Thyroid gland (tissue), 4 donors: ENCODE data around the gene UGT8.

Experiments
- POLR2A ChIP-seq, 2 donors: fragments of 450-650 bp; IDR thresholded peaks; one replicate each; pipeline ENCODE4 v1.6.1; 2017; ENCODE audit warnings: antibody characterized with exemption in 2 of 2, mild to moderate bottlenecking in 2 of 2, moderate library complexity in 1 of 2
- TF ChIP-seq, protein P1 (sequence below), 6 experiments: fragments of 200-600 bp in 3 of 6; fragments of 450-650 bp in 3 of 6; sonication (generic) in 3 of 6; IDR thresholded peaks; one replicate each; pipeline ENCODE4 v1.5.1; 2016 to 2019; ENCODE audit warnings: antibody characterized with exemption in 6 of 6, mild to moderate bottlenecking in 2 of 6, inconsistent platforms in 1 of 6, moderate library complexity in 1 of 6

GRCh38 chr4:114654592-114654991 lies 56.0 kb downstream of the UGT8 start:
- TF ChIP-seq, protein P1, sequence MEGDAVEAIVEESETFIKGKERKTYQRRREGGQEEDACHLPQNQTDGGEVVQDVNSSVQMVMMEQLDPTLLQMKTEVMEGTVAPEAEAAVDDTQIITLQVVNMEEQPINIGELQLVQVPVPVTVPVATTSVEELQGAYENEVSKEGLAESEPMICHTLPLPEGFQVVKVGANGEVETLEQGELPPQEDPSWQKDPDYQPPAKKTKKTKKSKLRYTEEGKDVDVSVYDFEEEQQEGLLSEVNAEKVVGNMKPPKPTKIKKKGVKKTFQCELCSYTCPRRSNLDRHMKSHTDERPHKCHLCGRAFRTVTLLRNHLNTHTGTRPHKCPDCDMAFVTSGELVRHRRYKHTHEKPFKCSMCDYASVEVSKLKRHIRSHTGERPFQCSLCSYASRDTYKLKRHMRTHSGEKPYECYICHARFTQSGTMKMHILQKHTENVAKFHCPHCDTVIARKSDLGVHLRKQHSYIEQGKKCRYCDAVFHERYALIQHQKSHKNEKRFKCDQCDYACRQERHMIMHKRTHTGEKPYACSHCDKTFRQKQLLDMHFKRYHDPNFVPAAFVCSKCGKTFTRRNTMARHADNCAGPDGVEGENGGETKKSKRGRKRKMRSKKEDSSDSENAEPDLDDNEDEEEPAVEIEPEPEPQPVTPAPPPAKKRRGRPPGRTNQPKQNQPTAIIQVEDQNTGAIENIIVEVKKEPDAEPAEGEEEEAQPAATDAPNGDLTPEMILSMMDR (IDR thresholded peaks at IDR 0.05): peak in 3 of 6 experiments; percentile 27 to 42 (median 41)
- no peak for TF ChIP-seq POLR2A (IDR thresholded peaks at IDR 0.05)
